Thymus (tissue), 11 donors: ENCODE results near the gene C15orf39. TPM values are rescaled to one million over a fixed set of nuclear protein-coding genes. Genes with fewer than 3 reads are reported as not detected.

Experiments
- DNase-seq, 9 donors: peaks; one replicate each; pipeline ENCODE4 v3.0.0-alpha.2; 2013; ENCODE audit warnings: low spot score in 9 of 9, low read depth in 6 of 9, missing footprints in 1 of 9
- H3K27ac ChIP-seq, 2 donors: one replicate each; pipeline ENCODE4 v1.5.1; 2013; ENCODE audit warnings: control low read depth in 1 of 2, low read depth in 1 of 2, low read length in 1 of 2, mild to moderate bottlenecking in 1 of 2, moderate library complexity in 1 of 2
- H3K27me3 ChIP-seq, 2 donors: one replicate each; pipeline ENCODE4 v1.5.1; 2013; ENCODE audit warnings: low read length in 1 of 2; ENCODE audit not compliant: control insufficient read depth in 2 of 2, insufficient read depth in 1 of 2
- H3K36me3 ChIP-seq, 2 donors: one replicate each; pipeline ENCODE4 v1.5.1; 2013; ENCODE audit warnings: low read length in 1 of 2, mild to moderate bottlenecking in 1 of 2, moderate library complexity in 1 of 2; ENCODE audit not compliant: control insufficient read depth in 2 of 2, insufficient read depth in 2 of 2
- H3K4me1 ChIP-seq, 2 donors: one replicate each; pipeline ENCODE4 v1.5.1; 2013; ENCODE audit warnings: low read length in 2 of 2; ENCODE audit not compliant: control insufficient read depth in 2 of 2, insufficient read depth in 2 of 2
- H3K4me3 ChIP-seq, 2 donors: one replicate each; pipeline ENCODE4 v1.5.1; 2013; ENCODE audit warnings: low read length in 2 of 2, control low read depth in 1 of 2, mild to moderate bottlenecking in 1 of 2
- H3K9me3 ChIP-seq, 2 donors: one replicate each; pipeline ENCODE4 v1.5.1; 2013; ENCODE audit warnings: low read length in 1 of 2, mild to moderate bottlenecking in 1 of 2; ENCODE audit not compliant: control insufficient read depth in 2 of 2, insufficient read depth in 1 of 2
- WGBS: extraction: QIAGEN DNeasy Blood & Tissue Kit; methylation state at CpG from one replicate; pipeline ENCODE4 v1.1.7; 2013; 5-methylcytosine and 5-hydroxymethylcytosine counted together
- polyA plus RNA-seq: library from polyadenylated mRNA; stranded (reverse); fragments of 200-250 nt; gene quantifications from one replicate; pipeline ENCODE4 v1.2.3, GENCODE V29; 2013
- total RNA-seq: library from RNA; stranded (reverse); fragments of 120-200 nt; gene quantifications from one replicate; pipeline ENCODE4 v1.2.4, GENCODE V29; 2013
- donor health status: healthy.

C15orf39 gene
- total and polyA plus RNA-seq, 2 donors: 6.1 to 7.0 TPM

DNA sequence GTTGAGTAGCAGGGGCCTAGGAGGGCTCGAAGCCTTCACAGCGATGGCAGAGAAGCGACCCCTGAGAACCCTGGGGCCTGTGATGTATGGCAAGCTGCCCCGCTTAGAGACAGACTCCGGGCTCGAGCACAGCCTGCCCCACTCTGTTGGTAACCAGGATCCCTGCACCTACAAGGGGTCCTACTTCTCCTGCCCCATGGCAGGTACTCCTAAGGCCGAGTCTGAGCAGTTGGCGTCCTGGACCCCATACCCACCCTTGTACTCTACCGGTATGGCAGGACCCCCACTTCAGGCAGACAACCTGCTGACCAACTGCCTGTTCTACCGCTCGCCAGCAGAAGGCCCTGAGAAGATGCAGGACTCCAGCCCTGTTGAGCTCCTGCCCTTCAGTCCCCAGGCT is 4.3 kb downstream of the C15orf39 start:
- DNase-seq: no peak
- Histone ChIP-seq H3K9me3 (peaks cover 0 to under 1% of the 10 kb centered on the region in 2 donors), H3K36me3 (peaks cover 45 to 51% of the 10 kb centered on the region in 2 donors), H3K4me3 (no peak overlapping the region), H3K27me3 (no peaks in the 10 kb centered on the region), H3K27ac (no peak overlapping the region), H3K4me1 (peaks cover 22 to 34% of the 10 kb centered on the region in 2 donors)
- 98% methylated on average over 11 of the region's 11 CpGs for WGBS

DNA sequence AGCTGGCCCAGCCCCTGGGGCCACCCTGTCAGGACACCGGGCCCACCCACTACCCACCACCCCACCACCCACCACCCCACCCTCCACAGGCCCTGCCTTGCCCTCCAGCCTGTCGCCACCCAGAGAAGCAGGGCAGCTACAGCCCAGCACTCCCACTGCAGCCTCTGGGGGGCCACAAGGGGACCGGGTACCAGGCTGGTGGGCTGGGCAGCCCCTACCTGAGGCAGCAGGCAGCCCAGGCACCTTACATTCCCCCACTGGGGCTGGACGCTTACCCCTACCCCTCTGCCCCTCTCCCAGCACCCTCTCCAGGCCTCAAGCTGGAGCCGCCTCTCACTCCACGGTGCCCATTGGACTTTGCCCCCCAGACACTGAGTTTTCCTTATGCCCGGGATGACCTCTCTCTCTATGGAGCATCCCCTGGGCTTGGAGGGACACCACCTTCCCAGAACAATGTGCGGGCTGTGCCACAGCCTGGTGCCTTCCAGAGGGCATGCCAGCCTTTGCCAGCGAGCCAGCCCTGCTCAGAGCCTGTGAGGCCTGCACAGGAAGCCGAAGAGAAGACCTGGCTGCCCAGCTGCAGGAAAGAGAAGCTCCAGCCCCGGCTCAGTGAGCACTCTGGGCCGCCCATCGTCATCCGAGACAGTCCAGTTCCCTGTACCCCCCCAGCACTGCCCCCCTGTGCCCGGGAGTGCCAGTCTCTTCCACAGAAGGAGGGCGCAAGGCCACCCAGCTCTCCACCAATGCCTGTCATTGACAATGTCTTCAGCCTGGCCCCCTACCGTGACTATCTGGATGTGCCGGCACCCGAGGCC is 5.3 kb downstream of the C15orf39 start:
- Histone ChIP-seq H3K36me3 (peaks cover 55 to 62% of the 10 kb centered on the region in 2 donors), H3K27ac (no peak overlapping the region), H3K9me3 (peaks cover 0 to 1% of the 10 kb centered on the region in 2 donors), H3K4me1 (peaks cover 17 to 29% of the 10 kb centered on the region in 2 donors), H3K4me3 (no peak overlapping the region), H3K27me3 (no peaks in the 10 kb centered on the region)
- WGBS: 91% methylated on average over 19 of the region's 19 CpGs
- DNase-seq: no peak

DNA sequence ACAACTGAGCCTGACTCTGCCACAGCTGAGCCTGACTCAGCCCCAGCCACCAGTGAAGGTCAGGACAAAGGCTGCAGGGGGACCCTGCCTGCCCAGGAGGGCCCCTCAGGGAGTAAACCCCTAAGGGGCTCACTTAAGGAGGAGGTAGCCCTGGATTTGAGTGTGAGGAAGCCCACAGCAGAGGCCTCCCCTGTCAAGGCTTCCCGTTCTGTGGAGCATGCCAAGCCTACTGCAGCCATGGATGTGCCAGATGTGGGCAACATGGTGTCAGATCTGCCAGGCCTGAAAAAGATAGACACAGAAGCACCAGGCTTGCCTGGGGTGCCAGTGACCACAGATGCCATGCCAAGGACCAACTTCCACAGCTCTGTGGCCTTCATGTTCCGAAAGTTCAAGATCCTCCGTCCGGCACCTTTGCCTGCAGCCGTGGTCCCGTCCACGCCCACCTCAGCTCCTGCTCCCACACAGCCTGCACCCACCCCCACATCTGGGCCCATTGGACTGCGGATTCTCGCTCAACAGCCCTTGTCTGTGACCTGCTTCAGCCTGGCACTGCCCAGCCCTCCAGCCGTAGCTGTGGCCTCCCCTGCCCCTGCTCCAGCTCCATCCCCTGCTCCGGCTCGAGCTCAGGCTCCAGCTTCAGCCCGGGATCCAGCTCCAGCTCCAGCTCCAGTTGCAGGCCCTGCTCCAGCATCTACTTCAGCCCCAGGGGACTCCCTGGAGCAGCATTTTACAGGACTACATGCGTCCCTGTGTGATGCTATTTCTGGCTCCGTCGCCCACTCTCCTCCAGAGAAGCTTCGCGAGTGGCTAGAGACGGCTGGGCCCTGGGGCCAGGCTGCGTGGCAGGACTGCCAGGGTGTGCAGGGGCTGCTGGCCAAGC is 6.2 kb downstream of the C15orf39 start:
- Histone ChIP-seq H3K27ac (no peak overlapping the region), H3K36me3 (peaks cover 61 to 70% of the 10 kb centered on the region in 2 donors), H3K9me3 (peaks cover 0 to 3% of the 10 kb centered on the region in 2 donors), H3K4me1 (peaks cover 14 to 29% of the 10 kb centered on the region in 2 donors), H3K27me3 (no peaks in the 10 kb centered on the region), H3K4me3 (no peak overlapping the region)
- 96% methylated on average over 20 of the region's 20 CpGs for WGBS
- no peak for DNase-seq

DNA sequence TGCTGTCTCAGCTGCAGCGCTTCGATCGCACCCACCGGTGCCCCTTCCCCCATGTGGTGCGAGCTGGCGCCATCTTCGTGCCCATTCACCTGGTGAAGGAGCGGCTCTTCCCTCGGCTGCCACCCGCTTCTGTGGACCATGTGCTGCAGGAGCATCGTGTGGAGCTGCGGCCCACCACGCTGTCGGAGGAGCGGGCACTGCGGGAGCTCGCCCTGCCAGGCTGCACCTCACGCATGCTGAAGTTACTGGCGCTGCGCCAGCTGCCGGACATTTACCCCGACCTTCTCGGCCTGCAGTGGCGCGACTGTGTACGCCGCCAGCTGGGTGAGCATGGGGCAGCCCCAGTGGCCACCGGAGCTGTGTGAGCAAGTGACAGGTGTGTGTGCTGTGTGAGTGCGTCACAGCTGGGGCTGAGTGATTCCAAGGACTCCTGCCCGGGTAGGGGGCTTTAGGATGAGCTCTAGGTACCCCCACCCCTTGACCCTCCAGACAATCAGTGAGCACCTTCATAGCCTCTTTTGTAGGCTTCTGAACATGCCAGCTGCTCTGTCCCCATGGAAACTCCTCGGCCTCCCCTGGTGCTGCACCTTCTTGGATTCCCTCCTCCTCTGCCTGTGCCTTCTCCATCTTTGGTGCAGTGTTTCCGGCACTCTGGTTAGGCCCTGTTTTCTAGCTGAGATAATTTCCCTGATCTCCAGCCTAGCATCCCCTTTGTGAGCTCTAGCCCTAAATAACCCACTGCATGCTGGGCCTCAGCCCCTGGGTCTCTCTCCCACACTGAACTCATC is 7.0 kb downstream of the C15orf39 start:
- Histone ChIP-seq H3K9me3 (peaks cover 0 to 3% of the 10 kb centered on the region in 2 donors), H3K36me3 (peaks cover 67 to 77% of the 10 kb centered on the region in 2 donors), H3K27me3 (no peaks in the 10 kb centered on the region), H3K4me3 (no peak overlapping the region), H3K27ac (no peak overlapping the region), H3K4me1 (peaks cover 7 to 21% of the 10 kb centered on the region in 2 donors)
- no peak for DNase-seq
- 96% methylated on average over 32 of the region's 32 CpGs for WGBS

DNA sequence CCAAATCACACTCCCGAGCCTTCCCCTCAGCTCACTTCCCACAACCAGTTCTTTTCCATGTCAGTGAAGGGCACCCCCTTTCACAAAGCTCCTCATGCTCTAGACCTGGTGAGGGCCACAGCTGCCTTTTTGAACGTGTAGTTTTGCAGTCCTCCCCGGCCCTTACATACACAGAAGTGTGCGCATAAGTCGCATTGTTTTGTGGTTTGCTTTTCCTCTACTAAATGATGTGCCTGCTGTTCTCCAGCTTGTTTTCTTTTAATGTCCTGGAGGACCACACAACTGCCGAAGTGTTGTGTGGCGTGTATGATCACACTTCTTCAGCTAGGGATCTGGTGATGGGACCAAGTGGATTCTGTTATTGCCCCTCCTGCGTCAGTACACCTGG is 7.6 kb downstream of the C15orf39 start:
- peaks cover 0 to 3% of the 10 kb centered on the region in 2 donors for H3K9me3 ChIP-seq
- 46% methylated on average over 8 of the region's 8 CpGs for WGBS
- H3K27ac ChIP-seq: no peak overlapping the region
- H3K4me3 ChIP-seq: no peak overlapping the region
- peaks cover 4 to 15% of the 10 kb centered on the region in 2 donors for H3K4me1 ChIP-seq
- no peaks in the 10 kb centered on the region for H3K27me3 ChIP-seq
- no peak for DNase-seq
- H3K36me3 ChIP-seq: peaks cover 67 to 79% of the 10 kb centered on the region in 2 donors

- Histone ChIP-seq H3K27ac (no peak overlapping the region), H3K9me3 (peaks cover 0 to 3% of the 10 kb centered on the region in 2 donors), H3K4me1 (peaks cover 0 to 10% of the 10 kb centered on the region in 2 donors), H3K4me3 (no peak overlapping the region), H3K27me3 (no peaks in the 10 kb centered on the region), H3K36me3 (peaks cover 66 to 77% of the 10 kb centered on the region in 2 donors)
- WGBS: 46% methylated on average over 7 of the region's 7 CpGs
- no peak for DNase-seq
Measured at GRCh38 chr15:75210811-75211230, 9.1 kb downstream of the C15orf39 start.

DNA sequence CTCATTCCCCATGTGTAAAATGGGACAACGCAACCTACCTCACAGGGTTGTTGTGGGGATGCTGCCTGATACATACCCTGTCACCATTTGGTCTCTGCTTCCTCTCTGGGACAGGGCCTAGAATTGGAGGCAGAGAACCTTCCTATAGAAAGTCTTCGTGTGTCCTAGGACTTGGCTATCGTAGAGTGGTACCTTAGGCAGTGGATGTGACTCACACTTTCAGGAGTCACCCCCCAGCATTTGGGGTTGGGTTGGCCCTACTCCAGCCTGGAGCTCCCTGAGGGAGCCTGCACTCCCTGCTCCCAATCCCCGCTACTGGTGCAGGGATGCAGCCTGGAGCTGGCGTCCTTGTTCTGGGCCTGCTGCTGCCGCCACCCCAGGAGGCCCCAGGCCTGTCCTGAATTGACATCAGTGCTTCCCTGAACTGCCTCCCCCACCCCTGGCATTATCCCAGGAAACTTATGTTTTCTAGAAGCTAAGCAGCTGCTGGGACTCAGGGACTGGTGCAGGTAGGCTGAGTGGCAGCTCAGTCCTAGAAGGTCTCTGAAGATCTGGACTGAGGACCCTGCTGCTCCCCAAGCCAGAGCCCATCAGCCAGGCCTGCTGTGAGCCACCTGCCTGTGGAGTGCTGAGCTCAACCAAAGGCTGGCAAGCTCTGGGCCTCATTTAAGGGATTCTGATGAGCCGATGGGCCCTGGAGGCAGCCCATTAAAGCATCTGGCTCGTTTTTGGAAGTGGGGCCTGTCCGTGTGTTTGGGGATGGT is 9.9 kb downstream of the C15orf39 start:
- Histone ChIP-seq H3K27me3 (no peaks in the 10 kb centered on the region), H3K9me3 (peaks cover 0 to 3% of the 10 kb centered on the region in 2 donors), H3K27ac (no peak overlapping the region), H3K36me3 (peaks cover 58 to 69% of the 10 kb centered on the region in 2 donors), H3K4me1 (peaks cover 0 to 10% of the 10 kb centered on the region in 2 donors), H3K4me3 (no peak overlapping the region)
- 94% methylated on average over 9 of the region's 9 CpGs for WGBS
- DNase-seq: no peak

DNA sequence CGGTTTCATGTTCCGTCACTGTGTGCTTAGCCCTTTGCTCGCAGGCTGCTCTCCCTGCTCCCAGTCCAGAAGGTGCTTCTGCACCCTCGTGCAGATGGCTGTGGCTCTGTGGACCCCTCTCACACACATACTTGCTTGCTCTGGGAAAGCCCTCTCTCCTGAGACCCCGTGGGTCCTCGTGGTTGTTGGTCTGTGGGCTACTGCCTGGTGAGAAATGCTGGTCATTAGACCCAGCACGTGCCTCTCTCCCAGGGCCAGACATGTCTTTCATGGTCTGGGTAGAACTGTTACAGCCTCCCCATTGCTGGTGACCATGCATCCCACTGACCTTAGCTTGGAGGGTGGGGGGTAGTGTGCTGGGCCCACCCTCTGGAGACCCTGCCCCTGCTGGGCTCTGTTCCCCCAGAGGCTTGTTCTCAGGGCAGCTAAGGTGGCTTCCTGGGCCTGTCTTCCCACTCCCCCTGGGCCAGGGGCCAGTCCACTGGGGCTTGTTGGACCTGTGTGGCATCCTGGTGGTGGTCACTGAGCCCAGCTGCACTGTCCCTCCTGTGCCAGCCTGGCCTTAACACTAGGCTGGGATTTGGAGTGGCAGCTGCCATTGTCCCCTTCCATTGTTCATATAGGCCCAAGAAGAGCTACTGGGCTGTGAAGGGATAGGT is 10.6 kb downstream of the C15orf39 start:
- Histone ChIP-seq H3K4me3 (no peak overlapping the region), H3K27ac (no peak overlapping the region), H3K9me3 (peaks cover 0 to 3% of the 10 kb centered on the region in 2 donors), H3K4me1 (peaks cover 0 to 10% of the 10 kb centered on the region in 2 donors), H3K27me3 (no peaks in the 10 kb centered on the region), H3K36me3 (peaks cover 50 to 63% of the 10 kb centered on the region in 2 donors)
- DNase-seq: no peak
- 96% methylated on average over 7 of the region's 7 CpGs for WGBS
